GM21390 (cell line): ENCODE measurements around the gene SALL2.
A peak's percentile ranks its signal among the peaks of the same experiment; 100 is the strongest.

ENCODE experiments used
- ATAC-seq: cut with Tn5 transposase; IDR thresholded peaks from one replicate; pipeline ENCODE4 v1.9.1; 2021; ENCODE audit not compliant: unreplicated experiment

Gene SALL2

DNA sequence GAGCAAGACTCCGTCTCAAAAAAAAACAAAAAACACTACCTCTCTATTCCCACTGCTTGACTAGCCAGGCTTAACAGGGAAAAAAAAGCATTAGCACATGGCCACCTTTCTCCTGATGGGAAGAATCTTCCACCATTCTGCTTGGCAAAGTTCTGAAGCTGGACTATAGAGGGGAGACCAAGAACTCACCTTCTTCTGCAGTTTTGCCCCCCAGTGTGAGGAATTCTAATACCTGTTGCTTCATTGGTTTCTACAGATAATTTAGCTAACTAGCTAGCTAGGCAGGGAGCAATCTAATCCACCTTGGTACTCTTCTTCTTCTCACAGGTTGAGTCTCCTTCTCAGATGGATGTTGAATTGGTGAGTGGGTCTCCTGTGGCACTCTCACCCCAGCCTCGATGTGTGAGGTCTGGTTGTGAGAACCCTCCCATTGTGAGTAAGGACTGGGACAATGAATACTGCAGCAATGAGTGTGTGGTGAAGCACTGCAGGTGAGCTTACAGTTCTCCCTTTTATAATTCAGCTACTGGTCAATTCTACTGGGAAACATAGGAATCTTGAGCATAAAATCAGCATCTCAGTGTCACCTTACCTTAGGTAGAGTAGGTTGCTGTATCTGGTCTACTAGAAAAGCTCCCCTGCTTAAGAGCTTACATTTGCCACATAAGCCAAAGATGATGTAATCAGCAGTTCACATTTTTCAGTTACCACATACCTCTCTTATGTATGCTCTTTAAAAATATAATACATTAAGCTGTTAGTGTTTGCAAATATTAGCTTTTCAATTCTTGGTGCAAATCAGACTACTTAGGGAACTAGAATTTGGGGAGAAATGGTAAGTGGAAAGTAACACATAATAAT is 31.0 kb downstream of the SALL2 start:
- ATAC-seq = no peak

DNA sequence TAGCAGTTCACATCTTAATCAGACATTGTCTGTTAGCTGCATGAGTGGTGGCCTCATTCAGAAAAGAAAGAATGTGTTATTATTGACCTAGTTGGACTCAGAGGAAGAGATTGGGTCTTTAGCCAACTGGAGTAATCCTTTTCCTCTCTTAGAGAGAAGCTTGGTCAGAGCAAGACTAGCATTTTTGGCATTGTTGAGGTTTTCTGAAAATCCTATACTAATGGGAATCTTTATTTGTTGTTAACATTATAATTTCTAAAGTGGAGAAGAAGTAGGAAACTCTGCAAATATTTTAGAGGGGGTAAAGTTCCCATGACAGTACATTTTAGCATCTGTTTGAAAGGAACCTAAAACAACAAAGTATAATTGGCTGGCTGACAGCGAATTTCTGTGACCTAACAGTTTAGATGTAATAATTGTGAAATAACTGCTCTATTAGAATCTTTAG is 39.5 kb downstream of the SALL2 start:
- ATAC-seq = no peak

DNA sequence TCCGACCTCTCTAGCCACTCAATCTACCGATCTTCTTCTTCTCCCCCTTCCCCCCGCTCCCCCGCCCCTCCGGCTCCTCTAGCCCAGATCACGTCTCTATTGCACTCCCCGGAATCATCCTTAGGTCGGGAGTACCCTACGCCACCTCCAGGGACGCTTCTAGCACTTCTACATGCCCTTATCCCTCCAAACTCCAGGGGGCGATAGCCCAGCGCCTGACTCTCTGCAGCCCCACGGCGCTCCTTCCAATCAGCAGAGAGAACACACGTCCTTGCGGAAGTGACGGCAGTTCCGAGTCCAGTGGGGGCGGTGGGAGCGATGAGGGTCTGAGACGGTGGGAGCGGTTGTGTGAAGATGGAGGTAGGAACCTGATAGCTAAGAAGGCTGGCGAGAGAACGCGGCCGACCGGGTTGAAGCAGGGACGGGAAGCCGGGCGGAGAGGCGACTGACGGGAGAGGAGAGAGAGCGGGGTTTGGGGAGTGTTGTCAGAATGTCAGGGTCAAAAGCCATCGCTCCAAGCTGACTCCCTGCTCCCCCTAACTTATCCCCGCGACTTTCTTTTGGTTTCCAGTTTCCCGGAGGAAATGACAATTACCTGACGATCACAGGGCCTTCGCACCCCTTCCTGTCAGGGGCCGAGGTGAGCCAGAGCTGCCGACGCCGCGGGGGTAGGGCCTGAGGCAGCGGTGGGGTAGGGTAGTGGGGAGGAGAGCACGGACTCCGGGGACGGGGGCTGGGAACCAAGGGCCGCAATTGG is 49.0 kb downstream of the SALL2 start, which contains the start of the genes RAB2B and TOX4:
Gene RAB2B, minus strand, starts transcription at position 35 of the 757 bp plus-strand sequence. CDS start 87 bp downstream, outside the sequence.
Gene TOX4, plus strand, starts transcription at position 271 of the 757 bp plus-strand sequence. Its CDS starts 84 bp downstream, at position 355.
- peak; percentile 100 for ATAC-seq

DNA sequence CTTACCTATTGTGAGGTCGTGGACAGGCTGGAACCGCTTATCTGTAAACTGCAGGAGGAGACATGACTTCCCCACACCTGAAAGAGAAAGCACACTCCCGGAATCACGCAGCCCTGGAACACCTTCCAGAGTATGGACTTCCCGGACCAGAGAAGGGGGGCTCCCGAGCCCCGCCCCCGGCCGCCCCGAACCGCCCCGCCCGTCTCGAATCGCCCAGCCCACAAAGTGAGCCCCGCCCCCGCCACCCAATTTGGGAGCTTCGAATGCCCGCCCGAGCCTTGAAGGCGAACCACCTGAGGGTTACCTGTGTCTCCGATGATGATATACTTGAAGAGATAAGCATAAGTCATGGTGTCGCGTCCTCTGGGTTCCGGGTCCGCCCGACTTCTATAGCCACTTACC is 49.6 kb downstream of the SALL2 start:
- peak; percentile 28 for ATAC-seq

DNA sequence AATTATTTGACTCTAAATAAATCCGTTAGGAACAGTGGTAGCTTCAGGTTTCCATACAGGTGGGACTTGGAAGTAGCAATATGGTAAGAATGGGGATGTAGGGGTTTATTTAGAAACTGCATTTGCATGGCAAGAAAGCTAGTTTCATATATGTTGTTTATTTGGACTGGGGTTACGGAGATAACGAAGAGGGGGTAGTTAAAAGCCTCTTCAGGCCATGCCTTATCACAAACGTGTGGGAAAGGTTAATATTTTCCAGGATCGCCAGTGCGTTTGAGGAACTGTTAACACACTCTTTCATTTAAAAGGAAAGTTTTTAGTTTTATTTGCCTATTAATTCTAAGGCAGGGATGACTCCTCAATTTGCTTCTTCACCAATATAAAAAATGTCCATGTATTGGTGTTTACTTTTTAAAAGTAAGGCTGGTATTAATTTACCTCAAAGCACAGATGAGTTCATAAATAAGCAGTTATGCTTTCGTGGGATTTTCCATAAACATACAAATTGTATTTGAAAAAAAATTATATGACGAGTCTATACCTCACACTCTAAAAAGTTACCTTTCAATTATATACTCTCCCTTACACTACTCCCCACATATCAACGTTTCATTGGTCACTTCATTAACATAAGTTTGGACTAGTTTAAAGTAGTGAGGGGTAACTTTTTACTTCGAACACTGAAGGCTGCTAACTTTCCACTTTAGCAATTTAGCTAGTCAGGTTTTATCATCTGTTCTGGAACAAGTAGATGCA is 50.2 kb downstream of the SALL2 start:
- no peak for ATAC-seq
